Fibroblast of the aortic adventitia (primary cell): ENCODE measurements around the gene ANKRD30A. TPM values are rescaled to one million over a fixed set of nuclear protein-coding genes. Genes with fewer than 3 reads are reported as not detected.
"Not testable (repeated sequence)": the region's sequence is repeated elsewhere in the genome, so short reads cannot be mapped to it uniquely, and the experiment has no call there.

Source experiments
- DNase-seq: peaks from one replicate; pipeline ENCODE4 v3.0.0-alpha.2; 2010; ENCODE audit warnings: low read depth
- H3K4me3 ChIP-seq: 2 replicates; pipeline ENCODE4 v1.5.1; 2011; ENCODE audit warnings: low read depth, mild to moderate bottlenecking, control low read depth, low read length, moderate library complexity
- total RNA-seq: library from RNA; depleted of rRNA; stranded (reverse); fragments of >200 nt; gene quantifications from 2 replicates; pipeline ENCODE4 v1.2.3, GENCODE V29; 2012; ENCODE audit warnings: low replicate concordance
- TF ChIP-seq, protein P1 (sequence below): IDR thresholded peaks from 2 replicates; pipeline ENCODE4 v1.5.1; 2011; ENCODE audit warnings: mild to moderate bottlenecking, low read length, control low read depth, inconsistent platforms; ENCODE audit not compliant: insufficient read depth

ANKRD30A gene
- total RNA-seq, 1 donor: not detected

DNA sequence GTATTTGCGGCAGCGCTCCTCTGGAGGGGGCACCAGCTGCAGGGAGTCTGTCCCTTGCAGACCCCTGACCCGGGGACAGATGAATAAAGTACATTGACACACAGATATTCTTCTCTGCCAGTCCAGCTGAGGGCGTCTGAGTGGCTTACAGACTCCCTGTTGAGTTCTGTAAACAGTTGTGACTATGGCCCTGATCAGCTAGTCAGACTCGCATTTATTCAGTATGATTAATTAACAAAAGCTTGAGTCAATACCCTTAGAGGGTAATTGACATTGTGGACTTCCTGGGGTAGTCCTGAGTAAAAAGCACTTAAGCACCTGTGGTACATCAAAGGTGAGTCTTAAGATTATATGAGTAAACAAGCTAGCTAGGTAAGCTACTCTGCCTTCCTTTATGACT is 21.0 kb downstream of the ANKRD30A start:
- TF ChIP-seq, protein P1, sequence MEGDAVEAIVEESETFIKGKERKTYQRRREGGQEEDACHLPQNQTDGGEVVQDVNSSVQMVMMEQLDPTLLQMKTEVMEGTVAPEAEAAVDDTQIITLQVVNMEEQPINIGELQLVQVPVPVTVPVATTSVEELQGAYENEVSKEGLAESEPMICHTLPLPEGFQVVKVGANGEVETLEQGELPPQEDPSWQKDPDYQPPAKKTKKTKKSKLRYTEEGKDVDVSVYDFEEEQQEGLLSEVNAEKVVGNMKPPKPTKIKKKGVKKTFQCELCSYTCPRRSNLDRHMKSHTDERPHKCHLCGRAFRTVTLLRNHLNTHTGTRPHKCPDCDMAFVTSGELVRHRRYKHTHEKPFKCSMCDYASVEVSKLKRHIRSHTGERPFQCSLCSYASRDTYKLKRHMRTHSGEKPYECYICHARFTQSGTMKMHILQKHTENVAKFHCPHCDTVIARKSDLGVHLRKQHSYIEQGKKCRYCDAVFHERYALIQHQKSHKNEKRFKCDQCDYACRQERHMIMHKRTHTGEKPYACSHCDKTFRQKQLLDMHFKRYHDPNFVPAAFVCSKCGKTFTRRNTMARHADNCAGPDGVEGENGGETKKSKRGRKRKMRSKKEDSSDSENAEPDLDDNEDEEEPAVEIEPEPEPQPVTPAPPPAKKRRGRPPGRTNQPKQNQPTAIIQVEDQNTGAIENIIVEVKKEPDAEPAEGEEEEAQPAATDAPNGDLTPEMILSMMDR: no peak
- no peak overlapping the region for H3K4me3 ChIP-seq
- DNase-seq: no peak

DNA sequence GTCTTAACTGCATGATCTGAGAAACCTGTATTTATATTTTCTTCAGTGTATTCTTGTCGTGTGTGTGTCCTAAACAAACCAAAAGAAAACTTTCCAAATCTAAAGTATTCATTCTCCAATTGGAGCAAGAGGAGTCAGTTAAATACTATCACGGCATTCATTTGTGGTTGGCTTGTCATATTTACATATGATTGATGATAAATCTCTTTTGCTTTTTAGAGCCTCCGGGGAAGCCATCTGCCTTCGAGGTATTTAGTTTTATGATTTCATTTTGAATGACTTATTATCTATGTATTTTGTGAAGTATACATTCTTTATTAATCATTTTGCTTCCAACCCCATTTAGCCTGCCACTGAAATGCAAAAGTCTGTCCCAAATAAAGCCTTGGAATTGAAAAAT is 37.0 kb downstream of the ANKRD30A start:
- H3K4me3 ChIP-seq, DNase-seq: not testable (repeated sequence)

- H3K4me3 ChIP-seq, DNase-seq: not testable (repeated sequence)
Measured at GRCh38 chr10:37171945-37172344, 46.5 kb downstream of the ANKRD30A start.

DNA sequence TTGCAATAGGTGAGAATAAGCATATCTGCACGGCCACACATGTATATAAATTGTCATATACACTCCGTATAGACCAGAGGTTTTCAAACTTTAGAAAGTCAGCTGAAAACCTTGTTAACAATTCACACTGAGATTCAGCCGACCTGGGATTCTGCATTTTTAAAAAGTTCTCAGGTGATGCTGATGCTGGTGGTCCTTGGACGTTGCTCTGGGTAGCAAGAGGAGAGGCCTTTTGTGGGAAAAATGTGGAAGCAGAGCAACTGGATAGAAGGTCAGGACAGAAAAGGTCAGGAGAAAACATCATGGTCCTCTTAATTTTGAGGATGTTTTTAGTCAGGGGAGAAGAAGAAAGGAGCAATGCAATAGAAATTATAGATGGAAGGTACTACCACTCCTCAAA is 52.9 kb downstream of the ANKRD30A start:
- H3K4me3 ChIP-seq, DNase-seq: not testable (repeated sequence)

- not testable (repeated sequence) for DNase-seq
Measured at GRCh38 chr10:37182719-37183118, 57.3 kb downstream of the ANKRD30A start.

GRCh38 chr10:37206132-37206531 is 80.7 kb downstream of the ANKRD30A start:
- TF ChIP-seq, protein P1: no peak
- DNase-seq: no peak
- no peak overlapping the region for H3K4me3 ChIP-seq

More at GRCh38 chr10:37182719-37183118, 57.3 kb downstream of the ANKRD30A start:
- H3K4me3 ChIP-seq: not testable (repeated sequence)

DNA sequence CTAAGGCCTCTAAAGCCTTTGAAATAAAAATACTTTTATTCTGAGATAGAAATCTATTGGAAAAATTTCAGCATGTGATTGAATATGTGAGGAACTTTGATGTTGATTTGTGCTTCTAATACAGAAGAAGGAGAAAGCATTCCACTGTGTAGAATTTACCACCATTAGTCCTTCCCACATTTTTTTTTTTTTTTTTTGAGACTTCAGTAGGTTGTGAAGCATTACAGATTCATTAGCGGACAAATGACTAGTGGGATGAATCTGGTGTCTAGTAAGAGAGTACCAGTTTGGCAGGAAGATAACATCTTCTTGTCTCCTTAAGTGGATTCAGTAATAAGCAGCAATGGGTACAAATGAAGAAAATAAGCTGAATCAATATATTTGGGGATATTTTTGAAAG is 95.5 kb downstream of the ANKRD30A start:
- no peak for DNase-seq
- TF ChIP-seq, protein P1: no peak
- H3K4me3 ChIP-seq: no peak overlapping the region

- no peak overlapping the region for H3K4me3 ChIP-seq
- no peak for DNase-seq
- TF ChIP-seq, protein P1: no peak
Measured at GRCh38 chr10:37222046-37222445, 96.6 kb downstream of the ANKRD30A start.

DNA sequence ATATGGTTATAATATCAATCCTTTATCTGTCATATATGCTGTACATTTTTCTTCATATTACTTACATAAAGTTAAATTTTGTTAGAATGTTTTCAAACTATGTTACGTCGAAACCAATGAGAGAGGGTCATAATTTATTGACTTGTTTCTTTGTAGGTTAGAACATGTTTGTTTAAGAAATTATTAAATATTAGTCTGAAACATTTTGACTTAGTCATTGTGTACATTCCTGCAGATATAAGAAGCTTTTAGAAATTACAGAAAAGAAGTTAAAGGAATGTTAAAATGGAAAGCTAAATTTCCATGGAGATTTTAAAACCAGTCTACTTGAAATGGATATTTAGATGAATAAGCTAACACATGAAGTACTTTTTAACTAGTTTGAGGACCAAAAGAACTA is 99.8 kb downstream of the ANKRD30A start:
- H3K4me3 ChIP-seq: no peak overlapping the region
- no peak for DNase-seq
- TF ChIP-seq, protein P1: no peak
